ENCODE measurements around the gene MAD1L1.

MAD1L1 gene

GRCh38 chr7:1926908-1927306, 305.8 kb downstream of the MAD1L1 start:
- no peak for DNase-seq (ENCODE audit: low spot score)

- no peak for DNase-seq (ENCODE audit: low spot score)
These were observed 306.5 kb downstream of the MAD1L1 start for GRCh38 chr7:1925973-1926907.

GRCh38 chr7:1925349-1925748, 307.4 kb downstream of the MAD1L1 start:
- no peak for DNase-seq (ENCODE audit: low spot score)

GRCh38 chr7:1924258-1924817, 308.4 kb downstream of the MAD1L1 start:
- no peak for DNase-seq (ENCODE audit: low spot score)

- DNase-seq (ENCODE audit: low spot score): no peak
These were observed 309.1 kb downstream of the MAD1L1 start for GRCh38 chr7:1923409-1924257.

- no peak for DNase-seq (ENCODE audit: low spot score)
These were observed 309.9 kb downstream of the MAD1L1 start for GRCh38 chr7:1922870-1923236.

GRCh38 chr7:1922071-1922869, 310.5 kb downstream of the MAD1L1 start:
- no peak for DNase-seq (ENCODE audit: low spot score)

- DNase-seq (ENCODE audit: low spot score): no peak
These were observed 311.9 kb downstream of the MAD1L1 start for GRCh38 chr7:1920881-1921280.

- DNase-seq (ENCODE audit: low spot score): no peak
These were observed 312.5 kb downstream of the MAD1L1 start for GRCh38 chr7:1920266-1920681.

GRCh38 chr7:1919539-1920265, 313.0 kb downstream of the MAD1L1 start:
- DNase-seq (ENCODE audit: low spot score): no peak

- no peak for DNase-seq (ENCODE audit: low spot score)
These were observed 313.7 kb downstream of the MAD1L1 start for GRCh38 chr7:1918881-1919525.

- DNase-seq (ENCODE audit: low spot score): no peak
These were observed 314.6 kb downstream of the MAD1L1 start for GRCh38 chr7:1918063-1918645.

GRCh38 chr7:1917221-1918062, 315.3 kb downstream of the MAD1L1 start:
- DNase-seq (ENCODE audit: low spot score): no peak

GRCh38 chr7:1916601-1916970, 316.2 kb downstream of the MAD1L1 start:
- no peak for DNase-seq (ENCODE audit: low spot score)

GRCh38 chr7:1915956-1916600, 316.7 kb downstream of the MAD1L1 start:
- DNase-seq (ENCODE audit: low spot score): no peak

- no peak for DNase-seq (ENCODE audit: low spot score)
These were observed 317.4 kb downstream of the MAD1L1 start for GRCh38 chr7:1915326-1915725.

GRCh38 chr7:1914743-1915142, 318.0 kb downstream of the MAD1L1 start:
- DNase-seq (ENCODE audit: low spot score): no peak

- DNase-seq (ENCODE audit: low spot score): no peak
These were observed 318.4 kb downstream of the MAD1L1 start for GRCh38 chr7:1914321-1914720.
